Spleen (tissue), 11 donors: ENCODE data around the gene ACTA2. TPM values are rescaled to one million over a fixed set of nuclear protein-coding genes. Genes with fewer than 3 reads are reported as not detected.

Experiments used
- DNase-seq: peaks from one replicate; pipeline ENCODE4 v3.0.0-alpha.2; 2020
- H3K27ac ChIP-seq, 8 donors: fragments of 200-600 bp; sonication (generic) in 7 of 8; 1 replicate in 4 of 8; 2 replicates in 4 of 8; pipeline versions ENCODE4 v1.5.0 to v1.8.0; 2016 to 2021; ENCODE audit warnings: inconsistent platforms in 4 of 8, mild to moderate bottlenecking in 4 of 8, moderate library complexity in 1 of 8
- H3K27me3 ChIP-seq, 7 donors: fragments of 200-600 bp; sonication (generic) in 6 of 7; replicated peaks in 1 of 7; 1 replicate in 4 of 7; 2 replicates in 3 of 7; pipeline versions ENCODE4 v1.5.0 to v1.8.0; 2016 to 2021; ENCODE audit warnings: inconsistent platforms in 3 of 7, mild to moderate bottlenecking in 1 of 7
- H3K36me3 ChIP-seq, 6 donors: fragments of 200-600 bp; sonication (generic) in 5 of 6; 1 replicate in 4 of 6; 2 replicates in 2 of 6; pipeline versions ENCODE4 v1.5.0 to v1.8.0; 2016 to 2021; ENCODE audit warnings: inconsistent platforms in 2 of 6
- H3K4me1 ChIP-seq, 6 donors: fragments of 200-600 bp; sonication (generic) in 5 of 6; 1 replicate in 3 of 6; 2 replicates in 3 of 6; pipeline versions ENCODE4 v1.5.0 to v1.8.0; 2016 to 2021; ENCODE audit warnings: inconsistent platforms in 3 of 6
- H3K4me3 ChIP-seq, 8 donors: fragments of 200-600 bp; sonication (generic) in 7 of 8; 1 replicate in 4 of 8; 2 replicates in 4 of 8; pipeline versions ENCODE4 v1.5.0 to v1.8.0; 2016 to 2021; ENCODE audit warnings: inconsistent platforms in 4 of 8, mild to moderate bottlenecking in 4 of 8, moderate library complexity in 2 of 8
- H3K9me3 ChIP-seq, 8 donors: fragments of 200-600 bp; sonication (generic) in 7 of 8; 1 replicate in 4 of 8; 2 replicates in 4 of 8; pipeline versions ENCODE4 v1.5.0 to v1.8.0; 2016 to 2021; ENCODE audit warnings: inconsistent platforms in 4 of 8
- POLR2A ChIP-seq, 3 donors: fragments of 450-650 bp; IDR thresholded peaks; one replicate each; pipeline ENCODE4 v1.5.1; 2017; ENCODE audit warnings: antibody characterized with exemption in 3 of 3, mild to moderate bottlenecking in 1 of 3
- POLR2AphosphoS5 ChIP-seq, 3 donors: sonication (generic); formaldehyde crosslinking; IDR thresholded peaks; one replicate each; pipeline ENCODE4 v1.5.1; 2017; ENCODE audit warnings: antibody characterized with exemption in 3 of 3
- WGBS, 5 donors: extraction: QIAGEN DNeasy Blood & Tissue Kit in 3 of 5; methylation state at CpG; one replicate each; pipeline versions ENCODE4 v1.1.5 to v1.1.7; 2013 to 2018; 5-methylcytosine and 5-hydroxymethylcytosine counted together
- intact Hi-C: fragments of 100-400 bp; cut with DNase I; formaldehyde crosslinking; loops from one replicate; pipeline ENCODE4 v1.15.0; 2023; ENCODE audit warnings: low total_unique reads
- polyA plus RNA-seq, 3 donors: library from polyadenylated mRNA; stranded (reverse); fragments of 200-250 nt; gene quantifications; one replicate each; pipeline ENCODE4 v1.2.1, GENCODE V29; 2013
- total RNA-seq, 7 donors: library from RNA; depleted of rRNA in 3 of 7; stranded (reverse); fragments of >200 nt in 3 of 7; fragmentation: NEBNext Ultra II Directional in 4 of 7; extraction: Animal tissue kit (Norgen Biotek cat#: 25700) in 4 of 7; gene quantifications; one replicate each; pipeline versions ENCODE4 v1.1.0 to v1.2.1, GENCODE V29; 2016 to 2021
- TF ChIP-seq, protein P1 (sequence below), 11 experiments: fragments of 200-600 bp in 7 of 11; fragments of 450-650 bp in 4 of 11; sonication (generic) in 4 of 11; IDR thresholded peaks in 8 of 11; conservative IDR thresholded peaks in 3 of 11; 1 replicate in 7 of 11; 2 replicates in 4 of 11; pipeline versions ENCODE4 v1.4.0 to v1.8.0; 2016 to 2021; ENCODE audit warnings: antibody characterized with exemption in 11 of 11, inconsistent platforms in 4 of 11, mild to moderate bottlenecking in 1 of 11
- donor health status: healthy with polysubstance abuse.
- donor health status: DM: no; HTN: no; CAD: no; lungs with moderate emphysema.
- donor health status: DM: no; HTN: no; CAD: no.
- donor health status: Bipolar disorder and iron deficiency.
- donor health status: healthy.
- donor health status: DM: no; HTN: no; CAD: no.
- donor health status: DM: yes; HTN: yes; CAD: no.

The ACTA2 gene
- total and polyA plus RNA-seq, 10 donors = 104 to 1,421 (median 233) TPM

DNA sequence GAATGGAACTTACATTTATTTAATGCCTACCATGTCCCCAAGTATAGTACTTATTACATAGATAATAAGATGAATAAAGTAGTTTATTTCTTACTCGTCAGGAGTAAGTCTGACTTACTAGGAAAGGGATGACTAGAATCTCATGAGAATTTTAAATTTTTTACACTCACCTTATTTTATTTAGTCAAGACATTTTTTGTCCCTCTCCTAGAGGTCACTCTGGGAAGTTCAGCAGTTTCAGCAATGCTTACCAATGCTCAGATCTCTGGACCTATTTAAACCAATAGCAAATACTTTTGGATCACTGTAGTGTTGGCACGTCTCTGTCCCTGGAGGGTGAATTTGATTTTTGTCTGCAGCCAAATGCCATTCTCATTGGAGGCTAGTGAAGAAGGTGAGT is 10.7 kb upstream of the ACTA2 start:
- DNase-seq = no peak
- H3K9me3 ChIP-seq = no peaks in the 10 kb centered on the region
- H3K36me3 ChIP-seq = no peaks in the 10 kb centered on the region
- TF ChIP-seq, protein P1, sequence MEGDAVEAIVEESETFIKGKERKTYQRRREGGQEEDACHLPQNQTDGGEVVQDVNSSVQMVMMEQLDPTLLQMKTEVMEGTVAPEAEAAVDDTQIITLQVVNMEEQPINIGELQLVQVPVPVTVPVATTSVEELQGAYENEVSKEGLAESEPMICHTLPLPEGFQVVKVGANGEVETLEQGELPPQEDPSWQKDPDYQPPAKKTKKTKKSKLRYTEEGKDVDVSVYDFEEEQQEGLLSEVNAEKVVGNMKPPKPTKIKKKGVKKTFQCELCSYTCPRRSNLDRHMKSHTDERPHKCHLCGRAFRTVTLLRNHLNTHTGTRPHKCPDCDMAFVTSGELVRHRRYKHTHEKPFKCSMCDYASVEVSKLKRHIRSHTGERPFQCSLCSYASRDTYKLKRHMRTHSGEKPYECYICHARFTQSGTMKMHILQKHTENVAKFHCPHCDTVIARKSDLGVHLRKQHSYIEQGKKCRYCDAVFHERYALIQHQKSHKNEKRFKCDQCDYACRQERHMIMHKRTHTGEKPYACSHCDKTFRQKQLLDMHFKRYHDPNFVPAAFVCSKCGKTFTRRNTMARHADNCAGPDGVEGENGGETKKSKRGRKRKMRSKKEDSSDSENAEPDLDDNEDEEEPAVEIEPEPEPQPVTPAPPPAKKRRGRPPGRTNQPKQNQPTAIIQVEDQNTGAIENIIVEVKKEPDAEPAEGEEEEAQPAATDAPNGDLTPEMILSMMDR (IDR thresholded peaks at IDR 0.05 in 8 of 11, conservative IDR thresholded peaks at IDR 0.05 in 3 of 11) = no peak
- no peak for TF ChIP-seq POLR2AphosphoS5 (IDR thresholded peaks at IDR 0.05)
- TF ChIP-seq POLR2A (IDR thresholded peaks at IDR 0.05) = no peak
- H3K27ac ChIP-seq = no peak overlapping the region
- H3K27me3 ChIP-seq = no peaks in the 10 kb centered on the region
- WGBS, 5 donors = 94 to 98% (median 95%) methylated on average over 2 of the region's 2 CpGs
- no peak overlapping the region for H3K4me3 ChIP-seq
- intact Hi-C loops = no loop called here
- peaks cover 0 to 27% (median 10%) of the 10 kb centered on the region in 6 donors for H3K4me1 ChIP-seq

DNA sequence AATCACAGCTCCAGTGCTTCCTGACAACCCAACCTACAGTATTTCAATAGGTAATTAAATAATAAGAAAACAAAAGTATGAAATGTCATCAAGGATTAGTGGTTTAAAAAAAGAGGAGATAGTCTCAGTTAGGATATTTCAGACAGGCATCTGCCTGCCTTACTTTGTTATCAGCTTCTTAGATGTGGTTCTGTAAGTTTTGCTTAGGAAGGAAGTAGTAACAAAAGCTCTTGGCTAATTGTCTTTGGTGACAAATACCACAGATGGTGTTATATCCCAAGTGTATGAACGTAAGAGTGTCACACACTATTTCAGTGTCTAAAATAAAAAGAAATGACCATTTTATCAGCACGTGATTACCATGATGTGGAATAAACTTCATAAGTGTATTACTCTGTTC is 9.8 kb upstream of the ACTA2 start:
- Histone ChIP-seq H3K27me3 (no peaks in the 10 kb centered on the region), H3K4me3 (no peak overlapping the region), H3K4me1 (peaks cover 0 to 27% (median 10%) of the 10 kb centered on the region in 6 donors), H3K9me3 (no peaks in the 10 kb centered on the region), H3K36me3 (no peaks in the 10 kb centered on the region), H3K27ac (no peak overlapping the region)
- TF ChIP-seq POLR2A (IDR thresholded peaks at IDR 0.05) (no peak), POLR2AphosphoS5 (IDR thresholded peaks at IDR 0.05) (no peak)
- TF ChIP-seq, protein P1 (IDR thresholded peaks at IDR 0.05 in 8 of 11, conservative IDR thresholded peaks at IDR 0.05 in 3 of 11) = no peak
- WGBS, 5 donors = 14 to 53% (median 28%) methylated on average over 2 of the region's 2 CpGs
- no peak for DNase-seq
- intact Hi-C loops = no loop called here

- H3K4me1 ChIP-seq = peaks cover 0 to 27% (median 8%) of the 10 kb centered on the region in 6 donors
- intact Hi-C loops = no loop called here
- H3K36me3 ChIP-seq = no peaks in the 10 kb centered on the region
- no peaks in the 10 kb centered on the region for H3K9me3 ChIP-seq
- no peak for DNase-seq
- no peak overlapping the region for H3K4me3 ChIP-seq
- no peak overlapping the region for H3K27ac ChIP-seq
- no peaks in the 10 kb centered on the region for H3K27me3 ChIP-seq
- TF ChIP-seq, protein P1 (IDR thresholded peaks at IDR 0.05 in 8 of 11, conservative IDR thresholded peaks at IDR 0.05 in 3 of 11) = no peak
- no peak for TF ChIP-seq POLR2AphosphoS5 (IDR thresholded peaks at IDR 0.05)
Measured at GRCh38 chr10:88961266-88961665, 8.7 kb upstream of the ACTA2 start.

DNA sequence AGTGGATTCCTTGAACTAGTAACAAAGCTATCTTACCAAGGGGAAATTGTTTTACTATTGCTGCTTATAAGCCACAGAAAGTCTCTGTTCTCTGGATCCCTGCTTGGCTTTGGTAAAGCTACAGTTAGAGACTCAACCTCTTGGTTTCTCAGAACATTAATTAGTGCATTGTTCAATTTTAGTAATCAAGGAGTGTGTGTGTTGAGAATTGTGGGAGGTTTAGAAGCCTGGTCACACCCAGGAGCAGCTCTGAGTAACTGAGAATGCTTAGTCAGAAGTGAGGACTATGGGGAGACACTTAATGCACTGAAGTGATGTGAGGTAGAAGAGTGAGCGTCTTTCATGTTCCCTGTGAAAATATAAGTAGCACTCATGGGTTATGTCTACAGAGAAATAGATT is 8.2 kb upstream of the ACTA2 start:
- intact Hi-C loops = no loop called here
- 89 to 100% (median 94%) methylated on average over 1 of the region's 1 CpG for WGBS, 5 donors
- H3K4me3 ChIP-seq = no peak overlapping the region
- no peaks in the 10 kb centered on the region for H3K9me3 ChIP-seq
- no peak for TF ChIP-seq POLR2A (IDR thresholded peaks at IDR 0.05)
- TF ChIP-seq, protein P1 (IDR thresholded peaks at IDR 0.05 in 8 of 11, conservative IDR thresholded peaks at IDR 0.05 in 3 of 11) = no peak
- no peak for TF ChIP-seq POLR2AphosphoS5 (IDR thresholded peaks at IDR 0.05)
- H3K27me3 ChIP-seq = no peaks in the 10 kb centered on the region
- peaks cover 0 to 27% (median 7%) of the 10 kb centered on the region in 6 donors for H3K4me1 ChIP-seq
- no peak overlapping the region for H3K27ac ChIP-seq
- H3K36me3 ChIP-seq = no peaks in the 10 kb centered on the region
- DNase-seq = no peak
